Lung (tissue), 12 donors: ENCODE measurements around the gene BCAS1. TPM values are rescaled to one million over a fixed set of nuclear protein-coding genes. Genes with fewer than 3 reads are reported as not detected.

ENCODE experiments used
- ATAC-seq: fragments of 200-7000 bp; cut with Tn5 transposase; one replicate; pipeline ENCODE4 v1.9.1; 2020; ENCODE audit warnings: moderate number of reproducible peaks; ENCODE audit not compliant: insufficient read depth, low FRiP score
- DNase-seq, 3 donors: peaks; one replicate each; pipeline ENCODE4 v3.0.0-alpha.2; 2013 to 2017
- H3K27ac ChIP-seq, 2 donors: one replicate each; pipeline ENCODE4 v1.5.1; 2013; ENCODE audit warnings: mild to moderate bottlenecking in 2 of 2, moderate library complexity in 2 of 2, control low read depth in 1 of 2, inconsistent platforms in 1 of 2, low read depth in 1 of 2, low read length in 1 of 2
- H3K27me3 ChIP-seq, 3 donors: one replicate each; pipeline ENCODE4 v1.5.1; 2013; ENCODE audit warnings: low read length in 2 of 3; ENCODE audit not compliant: control insufficient read depth in 3 of 3, insufficient read depth in 3 of 3
- H3K36me3 ChIP-seq, 4 donors: one replicate each; pipeline ENCODE4 v1.5.1; 2013; ENCODE audit warnings: low read length in 4 of 4, mild to moderate bottlenecking in 1 of 4, moderate library complexity in 1 of 4; ENCODE audit not compliant: control insufficient read depth in 4 of 4, insufficient read depth in 4 of 4
- H3K4me1 ChIP-seq, 5 donors: one replicate each; pipeline ENCODE4 v1.5.1; 2013; ENCODE audit warnings: low read length in 5 of 5, mild to moderate bottlenecking in 2 of 5, moderate library complexity in 1 of 5; ENCODE audit not compliant: control insufficient read depth in 5 of 5, insufficient read depth in 5 of 5
- H3K4me3 ChIP-seq: one replicate; pipeline ENCODE4 v1.5.1; 2013; ENCODE audit warnings: mild to moderate bottlenecking, control low read depth, moderate library complexity
- H3K9ac ChIP-seq, 2 donors: one replicate each; pipeline ENCODE4 v1.5.1; 2013; ENCODE audit warnings: low read length in 2 of 2, control low read depth in 1 of 2; ENCODE audit not compliant: insufficient read depth in 1 of 2
- H3K9me3 ChIP-seq, 4 donors: one replicate each; pipeline ENCODE4 v1.5.1; 2013; ENCODE audit warnings: low read length in 3 of 4, mild to moderate bottlenecking in 1 of 4, moderate library complexity in 1 of 4; ENCODE audit not compliant: control insufficient read depth in 4 of 4, insufficient read depth in 3 of 4
- CTCF ChIP-seq: IDR thresholded peaks from 2 replicates; pipeline ENCODE4 v1.5.1; 2012; ENCODE audit warnings: mild to moderate bottlenecking; ENCODE audit errors: control extremely low read depth, extremely low read depth
- WGBS, 2 donors: extraction: QIAGEN DNeasy Blood & Tissue Kit; methylation state at CpG; one replicate each; pipeline ENCODE4 v1.1.7; 2013; 5-methylcytosine and 5-hydroxymethylcytosine counted together
- polyA plus RNA-seq, 2 donors: library from polyadenylated mRNA; stranded (reverse); fragments of 200-250 nt; gene quantifications; one replicate each; pipeline ENCODE4 v1.2.1, GENCODE V29; 2013
- total RNA-seq, 2 donors: library from RNA; depleted of rRNA in 1 of 2; stranded (reverse); fragments of >200 nt in 1 of 2; gene quantifications; one replicate each; pipeline ENCODE4 v1.2.1, GENCODE V29; 2014 to 2021
- donor health status: control.
- donor health status: control.
- donor health status: Bipolar disorder and iron deficiency.
- donor health status: healthy.
- donor health status: DM: yes; HTN: yes; CAD: no.

BCAS1 gene
- total and polyA plus RNA-seq, 4 donors: 1.2 to 4.0 (median 2.3) TPM

- H3K36me3 ChIP-seq: no peaks in the 10 kb centered on the region
- TF ChIP-seq CTCF: no peak
- no peak overlapping the region for H3K9ac ChIP-seq
- no peak for ATAC-seq
- WGBS, 2 donors: 68 to 89% methylated on average over 5 of the region's 5 CpGs
- H3K27me3 ChIP-seq: no peaks in the 10 kb centered on the region
- H3K27ac ChIP-seq: no peak overlapping the region
- peaks cover 0 to 8% (median 0%) of the 10 kb centered on the region in 5 donors for H3K4me1 ChIP-seq
- H3K4me3 ChIP-seq: no peak overlapping the region
- H3K9me3 ChIP-seq: peaks cover 0 to 4% (median 0%) of the 10 kb centered on the region in 4 donors
- DNase-seq: no peak
Observed at GRCh38 chr20:54029176-54029575, 41.2 kb downstream of the BCAS1 start.

DNA sequence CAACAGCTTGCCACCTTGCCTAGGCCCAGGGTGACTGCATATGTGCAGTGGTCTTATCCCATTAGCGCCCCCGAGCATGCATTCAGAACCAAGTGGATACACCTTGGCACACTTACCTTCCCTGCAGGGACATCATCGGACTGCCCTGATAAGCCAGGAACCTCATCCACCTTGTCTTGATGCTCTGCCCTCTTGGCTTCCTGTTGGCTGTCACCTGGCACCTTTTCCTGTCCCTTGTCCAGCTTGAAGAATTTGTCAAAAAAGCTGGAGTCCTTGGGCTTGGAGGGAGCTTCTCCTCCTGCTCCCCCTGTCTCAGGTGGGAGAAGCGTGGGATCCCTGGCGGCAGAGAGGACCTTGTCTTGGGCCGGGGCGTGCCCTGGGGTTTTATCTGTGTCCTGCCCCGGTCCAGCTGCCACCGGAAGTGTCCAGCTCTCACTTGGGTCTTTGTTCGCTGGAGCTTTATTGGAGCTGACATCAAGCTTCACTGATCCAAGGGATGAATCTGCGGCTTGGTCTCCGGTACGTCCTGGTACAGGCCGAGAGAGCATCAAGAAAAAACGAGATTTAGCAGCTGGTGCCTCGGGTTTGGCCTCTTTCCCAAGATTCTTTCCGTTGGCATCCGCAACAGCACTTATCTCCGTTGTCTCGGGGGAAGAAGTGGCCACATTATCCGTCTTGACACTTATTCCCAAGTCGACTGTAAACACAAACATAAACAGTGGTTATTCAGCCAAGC lies 42.0 kb downstream of the BCAS1 start:
- no peaks in the 10 kb centered on the region for H3K27me3 ChIP-seq
- 87 to 93% methylated on average over 22 of the region's 22 CpGs for WGBS, 2 donors
- TF ChIP-seq CTCF: no peak
- no peak for ATAC-seq
- H3K9ac ChIP-seq: no peak overlapping the region
- peaks cover 0 to 4% (median 0%) of the 10 kb centered on the region in 4 donors for H3K9me3 ChIP-seq
- H3K4me3 ChIP-seq: no peak overlapping the region
- DNase-seq: peak; percentile 42 to 78 (median 53)
- no peak overlapping the region for H3K27ac ChIP-seq
- peaks cover 0 to 8% (median 0%) of the 10 kb centered on the region in 5 donors for H3K4me1 ChIP-seq
- no peaks in the 10 kb centered on the region for H3K36me3 ChIP-seq

GRCh38 chr20:54027704-54028103 lies 42.7 kb downstream of the BCAS1 start:
- no peak for DNase-seq
- no peak for TF ChIP-seq CTCF
- H3K9ac ChIP-seq: no peak overlapping the region
- peaks cover 0 to 4% (median 0%) of the 10 kb centered on the region in 4 donors for H3K9me3 ChIP-seq
- WGBS, 2 donors: 71 to 76% methylated on average over 4 of the region's 4 CpGs
- no peak overlapping the region for H3K27ac ChIP-seq
- H3K27me3 ChIP-seq: no peaks in the 10 kb centered on the region
- no peak for ATAC-seq
- no peaks in the 10 kb centered on the region for H3K36me3 ChIP-seq
- peaks cover 0 to 8% (median 0%) of the 10 kb centered on the region in 5 donors for H3K4me1 ChIP-seq
- no peak overlapping the region for H3K4me3 ChIP-seq
